HepG2 (cell line): ENCODE data around the gene IL17RB. TPM values are rescaled to one million over a fixed set of nuclear protein-coding genes. Genes with fewer than 3 reads are reported as not detected.

Experiments
- BATF2 ChIP-seq: sonication (generic); formaldehyde crosslinking; IDR thresholded peaks from 2 replicates; pipeline ENCODE4 v1.8.0; 2022; ENCODE audit warnings: mild to moderate bottlenecking, missing genetic modification reagents, moderate library complexity
- CHD2 ChIP-seq: IDR thresholded peaks from 2 replicates; pipeline ENCODE4 v1.6.1; 2011; ENCODE audit warnings: low read depth, low read length, improper control_type of control experiment
- CREB1 ChIP-seq, 2 experiments: fragments of 450-650 bp in 1 of 2; IDR thresholded peaks; 2 replicates each; pipeline ENCODE4 v1.6.1; 2016 to 2017; ENCODE audit warnings: control low read depth in 1 of 2, mild to moderate bottlenecking in 1 of 2, missing compliant biosample characterization in 1 of 2, missing genetic modification characterization in 1 of 2
- DNMT3B ChIP-seq: conservative IDR thresholded peaks from 2 replicates; pipeline ENCODE4 v1.6.1; 2016; ENCODE audit warnings: missing biosample characterization, control low read depth
- ELF1 ChIP-seq: sonication (generic); formaldehyde crosslinking; IDR thresholded peaks from 2 replicates; pipeline ENCODE4 v1.4.0; 2020; ENCODE audit warnings: missing genetic modification reagents
- GABPA ChIP-seq, 2 experiments: IDR thresholded peaks; 2 replicates each; pipeline ENCODE4 v1.6.1; 2011 to 2016; ENCODE audit warnings: low read depth in 2 of 2, low read length in 1 of 2, missing biosample characterization in 1 of 2, missing genetic modification characterization in 1 of 2
- GABPB1 ChIP-seq: IDR thresholded peaks from 2 replicates; pipeline ENCODE4 v1.6.1; 2016; ENCODE audit warnings: mild to moderate bottlenecking, missing genetic modification reagents, moderate library complexity, missing compliant biosample characterization
- KLF15 ChIP-seq: sonication (generic); formaldehyde crosslinking; IDR thresholded peaks from 2 replicates; pipeline ENCODE4 v1.8.1; 2023; ENCODE audit warnings: borderline replicate concordance, mild to moderate bottlenecking, inconsistent platforms, missing genetic modification reagents, mixed read lengths
- MED13 ChIP-seq: sonication (generic); formaldehyde crosslinking; IDR thresholded peaks from 2 replicates; pipeline ENCODE4 v1.5.0; 2020; ENCODE audit warnings: missing genetic modification reagents
- NFIC ChIP-seq: IDR thresholded peaks from 2 replicates; pipeline ENCODE4 v1.6.1; 2012; ENCODE audit warnings: mild to moderate bottlenecking, low read length, inconsistent platforms
- NRL ChIP-seq: sonication (generic); formaldehyde crosslinking; IDR thresholded peaks from 2 replicates; pipeline ENCODE4 v1.5.0; 2020; ENCODE audit warnings: missing genetic modification reagents, mild to moderate bottlenecking, moderate library complexity, borderline replicate concordance
- POLR2G ChIP-seq: fragments of 200-400 bp; formaldehyde crosslinking; IDR thresholded peaks from 2 replicates; pipeline ENCODE4 v1.6.1; 2018; ENCODE audit warnings: mild to moderate bottlenecking, low read depth, low read length, moderate library complexity
- PTBP1 ChIP-seq: fragments of 200-400 bp; formaldehyde crosslinking; IDR thresholded peaks from 2 replicates; pipeline ENCODE4 v1.6.1; 2018; ENCODE audit warnings: low read length, low read depth; ENCODE audit not compliant: poor library complexity, severe bottlenecking
- TMF1 ChIP-seq: sonication (generic); formaldehyde crosslinking; IDR thresholded peaks from 2 replicates; pipeline ENCODE4 v1.8.1; 2022; ENCODE audit warnings: low read depth, missing genetic modification reagents
- ZBTB38 ChIP-seq: sonication (generic); formaldehyde crosslinking; IDR thresholded peaks from 2 replicates; pipeline ENCODE4 v1.5.1; 2020; ENCODE audit warnings: mild to moderate bottlenecking, missing genetic modification reagents
- ZMYM2 ChIP-seq: sonication (generic); formaldehyde crosslinking; IDR thresholded peaks from 2 replicates; pipeline ENCODE4 v1.8.0; 2022; ENCODE audit warnings: mild to moderate bottlenecking, missing genetic modification reagents
- ZNF234 ChIP-seq: sonication (generic); formaldehyde crosslinking; conservative IDR thresholded peaks from 2 replicates; pipeline ENCODE4 v1.5.1; 2020; ENCODE audit warnings: mild to moderate bottlenecking, missing genetic modification reagents
- ZNF382 ChIP-seq: sonication (generic); formaldehyde crosslinking; IDR thresholded peaks from 2 replicates; pipeline ENCODE4 v1.5.0; 2020; ENCODE audit warnings: missing genetic modification reagents, mild to moderate bottlenecking, borderline replicate concordance
- ZNF749 ChIP-seq: sonication (generic); formaldehyde crosslinking; IDR thresholded peaks from 2 replicates; pipeline ENCODE4 v1.8.0; 2022; ENCODE audit warnings: mild to moderate bottlenecking, missing genetic modification reagents, moderate library complexity, borderline replicate concordance
- ZNF781 ChIP-seq: sonication (generic); formaldehyde crosslinking; IDR thresholded peaks from 2 replicates; pipeline ENCODE4 v1.5.1; 2020; ENCODE audit warnings: borderline replicate concordance, mild to moderate bottlenecking, missing genetic modification reagents; ENCODE audit errors: not compliant biosample characterization
- polyA plus RNA-seq, 8 experiments: library from polyadenylated mRNA; depleted of rRNA in 3 of 8; stranded (reverse) in 7 of 8; unstranded in 1 of 8; fragments of >200 nt; fragmentation: Illumina TruSeq in 4 of 8; extraction: Trizol in 4 of 8; gene quantifications; 2 replicates each; pipeline versions ENCODE4 v1.2.1 to v1.2.3, GENCODE V29; 2011 to 2016; ENCODE audit warnings: low read depth in 4 of 8, missing spikeins in 1 of 8, mixed read lengths in 1 of 8; ENCODE audit not compliant: insufficient read depth in 1 of 8
- total RNA-seq, 5 experiments: library from RNA; depleted of rRNA; stranded (reverse); fragments of >200 nt; fragmentation: Illumina TruSeq; extraction: Trizol; gene quantifications; 2 replicates each; pipeline ENCODE4 v1.2.3, GENCODE V29; 2016; ENCODE audit warnings: low read depth in 1 of 5
- TF ChIP-seq, protein P1 (sequence below): sonication (generic); formaldehyde crosslinking; IDR thresholded peaks from 2 replicates; pipeline ENCODE4 v1.8.0; 2022; ENCODE audit warnings: missing genetic modification reagents, mild to moderate bottlenecking, inconsistent platforms, borderline replicate concordance
- TF ChIP-seq, protein P2 (sequence below): sonication (generic); formaldehyde crosslinking; IDR thresholded peaks from 2 replicates; pipeline ENCODE4 v1.4.0; 2020; ENCODE audit warnings: low read depth, missing genetic modification reagents
- TF ChIP-seq, protein P3 (sequence below): IDR thresholded peaks from 2 replicates; pipeline ENCODE4 v1.6.1; 2016

IL17RB gene
- total and polyA plus RNA-seq, 2 of the 13 experiments (the other 11 are each of a cell fraction or from before 2014, with no cell fraction given) = 130 to 190 TPM

DNA sequence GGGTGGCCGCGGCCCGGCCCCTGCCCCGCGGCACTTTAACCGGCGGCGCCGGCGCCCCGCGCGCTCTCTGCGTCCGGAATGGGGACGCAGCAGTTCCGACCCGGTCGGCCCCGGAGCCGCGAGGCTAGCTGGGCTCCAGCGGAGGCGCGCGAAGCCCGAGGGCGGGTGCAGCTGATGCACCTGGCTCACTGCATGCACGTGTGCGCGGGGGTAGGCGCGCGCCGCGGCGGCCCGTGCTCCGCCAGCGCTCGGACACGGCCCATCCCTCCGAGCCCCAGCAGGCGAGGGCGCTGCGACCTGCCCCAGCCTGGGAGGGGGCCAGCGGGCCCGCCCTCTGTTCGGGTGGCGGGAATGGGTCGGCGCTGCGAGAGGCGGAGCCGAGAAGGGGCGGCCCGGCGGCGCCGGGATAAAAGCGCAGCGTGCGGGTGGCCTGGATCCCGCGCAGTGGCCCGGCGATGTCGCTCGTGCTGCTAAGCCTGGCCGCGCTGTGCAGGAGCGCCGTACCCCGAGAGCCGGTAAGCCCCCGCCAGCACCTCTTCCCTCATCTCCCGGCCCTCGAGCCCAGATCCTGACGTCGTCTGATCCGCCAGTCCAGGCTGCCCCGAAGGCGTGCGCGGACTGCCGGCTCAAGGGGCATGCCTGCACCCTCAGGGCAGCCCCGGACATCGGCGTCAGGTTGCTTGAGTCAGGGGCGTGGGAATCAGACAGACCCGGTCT lies at the start of gene IL17RB, which contains the start of gene CHDH (continued):
- TF ChIP-seq, protein P1, sequence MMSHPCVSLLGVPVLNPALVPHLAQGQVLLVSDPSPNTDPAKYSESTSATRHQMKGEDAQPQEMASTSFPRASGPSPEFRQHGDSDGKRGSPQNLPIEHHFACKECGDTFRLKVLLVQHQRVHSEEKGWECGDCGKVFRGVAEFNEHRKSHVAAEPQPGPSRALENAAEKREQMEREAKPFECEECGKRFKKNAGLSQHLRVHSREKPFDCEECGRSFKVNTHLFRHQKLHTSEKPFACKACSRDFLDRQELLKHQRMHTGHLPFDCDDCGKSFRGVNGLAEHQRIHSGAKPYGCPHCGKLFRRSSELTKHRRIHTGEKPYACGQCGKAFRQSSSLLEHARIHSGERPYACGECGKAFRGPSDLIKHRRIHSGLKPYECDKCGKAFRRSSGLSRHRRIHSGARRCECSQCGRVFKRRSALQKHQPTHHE = peak; percentile 56
- no peak for TF ChIP-seq GABPA (IDR thresholded peaks at IDR 0.05; ENCODE audit: low read depth, low read length)
- TF ChIP-seq GABPA (CRISPR knock-in tag; IDR thresholded peaks at IDR 0.05; ENCODE audit: low read depth) = no peak
- peak; percentile 63; the same call in 1 of the 2 replicates for TF ChIP-seq GABPB1 (CRISPR knock-in tag)
- no peak for TF ChIP-seq ZNF234 (CRISPR knock-in tag)
- peak; percentile 84; the same call in 1 of the 2 replicates for TF ChIP-seq BATF2 (CRISPR knock-in tag)
- TF ChIP-seq ZMYM2 (CRISPR knock-in tag) = 0 out of 2 replicates have a peak, but pooled peaks have one; percentile 22
- TF ChIP-seq MED13 = peak; percentile 70; the same call in 1 of the 2 replicates
- TF ChIP-seq NRL (CRISPR knock-in tag) = peak; percentile 94
- TF ChIP-seq ZNF382 (CRISPR knock-in tag) = no peak
- peak; percentile 77; the same call in 1 of the 2 replicates for TF ChIP-seq TMF1 (CRISPR knock-in tag)
- no peak for TF ChIP-seq PTBP1
- TF ChIP-seq ZNF749 (CRISPR knock-in tag) = peak; percentile 90
- TF ChIP-seq, protein P2, sequence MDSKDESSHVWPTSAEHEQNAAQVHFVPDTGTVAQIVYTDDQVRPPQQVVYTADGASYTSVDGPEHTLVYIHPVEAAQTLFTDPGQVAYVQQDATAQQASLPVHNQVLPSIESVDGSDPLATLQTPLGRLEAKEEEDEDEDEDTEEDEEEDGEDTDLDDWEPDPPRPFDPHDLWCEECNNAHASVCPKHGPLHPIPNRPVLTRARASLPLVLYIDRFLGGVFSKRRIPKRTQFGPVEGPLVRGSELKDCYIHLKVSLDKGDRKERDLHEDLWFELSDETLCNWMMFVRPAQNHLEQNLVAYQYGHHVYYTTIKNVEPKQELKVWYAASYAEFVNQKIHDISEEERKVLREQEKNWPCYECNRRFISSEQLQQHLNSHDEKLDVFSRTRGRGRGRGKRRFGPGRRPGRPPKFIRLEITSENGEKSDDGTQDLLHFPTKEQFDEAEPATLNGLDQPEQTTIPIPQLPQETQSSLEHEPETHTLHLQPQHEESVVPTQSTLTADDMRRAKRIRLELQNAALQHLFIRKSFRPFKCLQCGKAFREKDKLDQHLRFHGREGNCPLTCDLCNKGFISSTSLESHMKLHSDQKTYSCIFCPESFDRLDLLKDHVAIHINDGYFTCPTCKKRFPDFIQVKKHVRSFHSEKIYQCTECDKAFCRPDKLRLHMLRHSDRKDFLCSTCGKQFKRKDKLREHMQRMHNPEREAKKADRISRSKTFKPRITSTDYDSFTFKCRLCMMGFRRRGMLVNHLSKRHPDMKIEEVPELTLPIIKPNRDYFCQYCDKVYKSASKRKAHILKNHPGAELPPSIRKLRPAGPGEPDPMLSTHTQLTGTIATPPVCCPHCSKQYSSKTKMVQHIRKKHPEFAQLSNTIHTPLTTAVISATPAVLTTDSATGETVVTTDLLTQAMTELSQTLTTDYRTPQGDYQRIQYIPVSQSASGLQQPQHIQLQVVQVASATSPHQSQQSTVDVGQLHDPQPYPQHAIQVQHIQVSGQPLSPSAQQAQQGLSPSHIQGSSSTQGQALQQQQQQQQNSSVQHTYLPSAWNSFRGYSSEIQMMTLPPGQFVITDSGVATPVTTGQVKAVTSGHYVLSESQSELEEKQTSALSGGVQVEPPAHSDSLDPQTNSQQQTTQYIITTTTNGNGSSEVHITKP (CRISPR knock-in tag) = peak; percentile 33; the same call in 1 of the 2 replicates
- no peak for TF ChIP-seq KLF15 (CRISPR knock-in tag)
- TF ChIP-seq CHD2 = no peak
- TF ChIP-seq CREB1 (IDR thresholded peaks at IDR 0.05) = no peak
- no peak for TF ChIP-seq CREB1 (CRISPR knock-in tag; IDR thresholded peaks at IDR 0.05)
- TF ChIP-seq ZNF781 (CRISPR knock-in tag) = no peak
- TF ChIP-seq DNMT3B = no peak
- TF ChIP-seq ELF1 (CRISPR knock-in tag) = no peak
- no peak for TF ChIP-seq NFIC
- peak; percentile 98 for TF ChIP-seq POLR2G
- TF ChIP-seq ZBTB38 = peak; percentile 66
- TF ChIP-seq, protein P3, sequence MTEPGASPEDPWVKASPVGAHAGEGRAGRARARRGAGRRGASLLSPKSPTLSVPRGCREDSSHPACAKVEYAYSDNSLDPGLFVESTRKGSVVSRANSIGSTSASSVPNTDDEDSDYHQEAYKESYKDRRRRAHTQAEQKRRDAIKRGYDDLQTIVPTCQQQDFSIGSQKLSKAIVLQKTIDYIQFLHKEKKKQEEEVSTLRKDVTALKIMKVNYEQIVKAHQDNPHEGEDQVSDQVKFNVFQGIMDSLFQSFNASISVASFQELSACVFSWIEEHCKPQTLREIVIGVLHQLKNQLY (CRISPR knock-in tag) = peak; percentile 56
